ENCODE results near the gene GALNTL6. TPM values are rescaled to one million over a fixed set of nuclear protein-coding genes. Genes with fewer than 3 reads are reported as not detected.

GALNTL6 gene
- total and polyA plus RNA-seq, 7 donors, result 0.14 to 2.5 (median 0.42) TPM; not detected in 1

- H3K4me1 ChIP-seq, result no peaks in the 10 kb centered on the region
- H3K27ac ChIP-seq, result no peak overlapping the region
- DNase-seq, result no peak
- H3K27me3 ChIP-seq, result no peaks in the 10 kb centered on the region
- H3K36me3 ChIP-seq, result no peaks in the 10 kb centered on the region
- no peaks in the 10 kb centered on the region for H3K9me3 ChIP-seq
- 70 to 78% methylated on average over 1 of the region's 1 CpG for WGBS, 2 donors
- no peak overlapping the region for H3K4me3 ChIP-seq
- intact Hi-C loops (cut with DNase I), result no loop called here
- TF ChIP-seq POLR2AphosphoS5 (IDR thresholded peaks at IDR 0.05) (no peak), POLR2A (IDR thresholded peaks at IDR 0.05) (no peak), EP300 (IDR thresholded peaks at IDR 0.05) (no peak)
- TF ChIP-seq, protein P1, sequence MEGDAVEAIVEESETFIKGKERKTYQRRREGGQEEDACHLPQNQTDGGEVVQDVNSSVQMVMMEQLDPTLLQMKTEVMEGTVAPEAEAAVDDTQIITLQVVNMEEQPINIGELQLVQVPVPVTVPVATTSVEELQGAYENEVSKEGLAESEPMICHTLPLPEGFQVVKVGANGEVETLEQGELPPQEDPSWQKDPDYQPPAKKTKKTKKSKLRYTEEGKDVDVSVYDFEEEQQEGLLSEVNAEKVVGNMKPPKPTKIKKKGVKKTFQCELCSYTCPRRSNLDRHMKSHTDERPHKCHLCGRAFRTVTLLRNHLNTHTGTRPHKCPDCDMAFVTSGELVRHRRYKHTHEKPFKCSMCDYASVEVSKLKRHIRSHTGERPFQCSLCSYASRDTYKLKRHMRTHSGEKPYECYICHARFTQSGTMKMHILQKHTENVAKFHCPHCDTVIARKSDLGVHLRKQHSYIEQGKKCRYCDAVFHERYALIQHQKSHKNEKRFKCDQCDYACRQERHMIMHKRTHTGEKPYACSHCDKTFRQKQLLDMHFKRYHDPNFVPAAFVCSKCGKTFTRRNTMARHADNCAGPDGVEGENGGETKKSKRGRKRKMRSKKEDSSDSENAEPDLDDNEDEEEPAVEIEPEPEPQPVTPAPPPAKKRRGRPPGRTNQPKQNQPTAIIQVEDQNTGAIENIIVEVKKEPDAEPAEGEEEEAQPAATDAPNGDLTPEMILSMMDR (IDR thresholded peaks at IDR 0.05), result no peak
These were observed 972.4 kb downstream of the GALNTL6 start for GRCh38 chr4:172785613-172786012.

- no peak for DNase-seq
- H3K27me3 ChIP-seq, result no peaks in the 10 kb centered on the region
- no peak overlapping the region for H3K27ac ChIP-seq
- no peaks in the 10 kb centered on the region for H3K4me1 ChIP-seq
- no peaks in the 10 kb centered on the region for H3K36me3 ChIP-seq
- WGBS, 2 donors, result 33 to 67% methylated on average over 4 of the region's 4 CpGs
- H3K9me3 ChIP-seq, result no peaks in the 10 kb centered on the region
- no peak overlapping the region for H3K4me3 ChIP-seq
- TF ChIP-seq, protein P1 (IDR thresholded peaks at IDR 0.05), result no peak
- TF ChIP-seq EP300 (IDR thresholded peaks at IDR 0.05) (no peak), POLR2A (IDR thresholded peaks at IDR 0.05) (no peak), POLR2AphosphoS5 (IDR thresholded peaks at IDR 0.05) (no peak)
- intact Hi-C loops (cut with DNase I), result no loop called here
These were observed 973.0 kb downstream of the GALNTL6 start for GRCh38 chr4:172786039-172786792.

DNA sequence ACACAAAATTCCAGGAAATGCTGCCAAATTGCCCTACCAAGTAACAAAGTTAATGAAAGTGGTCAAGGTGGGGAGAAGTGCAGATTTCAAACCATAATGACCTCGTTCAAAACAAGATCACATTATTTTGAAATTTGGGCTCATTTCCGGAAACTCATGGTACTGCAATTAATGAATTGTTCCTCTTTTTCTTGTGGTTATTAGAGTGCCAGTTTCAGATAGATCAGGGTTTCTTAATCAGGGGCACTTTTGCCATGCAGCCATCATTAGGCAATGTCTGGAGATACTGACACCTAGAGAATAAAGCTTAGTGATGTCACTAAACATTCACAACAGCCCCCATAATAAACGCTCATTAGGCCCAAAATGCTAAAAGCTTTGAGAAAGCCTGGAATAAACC is 973.9 kb downstream of the GALNTL6 start:
- Histone ChIP-seq H3K4me3 (no peak overlapping the region), H3K9me3 (no peaks in the 10 kb centered on the region), H3K27me3 (no peaks in the 10 kb centered on the region), H3K4me1 (no peaks in the 10 kb centered on the region), H3K36me3 (no peaks in the 10 kb centered on the region), H3K27ac (no peak overlapping the region)
- intact Hi-C loops (cut with DNase I), result no loop called here
- DNase-seq, result no peak
- 64 to 78% methylated on average over 3 of the region's 3 CpGs for WGBS, 2 donors
- TF ChIP-seq, protein P1 (IDR thresholded peaks at IDR 0.05), result no peak
- no peak for TF ChIP-seq POLR2AphosphoS5 (IDR thresholded peaks at IDR 0.05)
- no peak for TF ChIP-seq POLR2A (IDR thresholded peaks at IDR 0.05)
- no peak for TF ChIP-seq EP300 (IDR thresholded peaks at IDR 0.05)

DNA sequence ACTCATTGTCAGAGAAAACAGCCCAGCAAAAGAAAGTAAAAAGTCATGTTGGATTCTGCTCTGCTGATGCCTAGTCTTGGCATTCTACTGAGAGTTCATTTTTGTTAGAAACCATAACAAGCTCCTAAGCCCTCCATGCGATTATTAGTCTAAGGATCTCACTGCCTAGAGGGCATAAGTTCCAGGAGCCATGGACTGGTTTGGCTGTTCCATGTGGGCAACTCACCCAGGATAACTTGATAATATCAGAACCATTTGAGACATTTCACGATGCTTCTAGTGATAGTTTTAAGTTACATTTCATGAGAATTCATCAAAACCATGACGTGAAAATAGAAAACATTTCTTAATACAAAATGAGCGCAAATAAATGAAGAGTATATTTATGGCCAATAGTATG is 978.6 kb downstream of the GALNTL6 start:
- intact Hi-C loops (cut with DNase I), result no loop called here
- H3K27ac ChIP-seq, result no peak overlapping the region
- H3K36me3 ChIP-seq, result no peaks in the 10 kb centered on the region
- H3K27me3 ChIP-seq, result no peaks in the 10 kb centered on the region
- no peak overlapping the region for H3K4me3 ChIP-seq
- TF ChIP-seq, protein P1 (IDR thresholded peaks at IDR 0.05), result no peak
- TF ChIP-seq POLR2A (IDR thresholded peaks at IDR 0.05), result no peak
- no peak for TF ChIP-seq POLR2AphosphoS5 (IDR thresholded peaks at IDR 0.05)
- no peak for TF ChIP-seq EP300 (IDR thresholded peaks at IDR 0.05)
- H3K4me1 ChIP-seq, result no peaks in the 10 kb centered on the region
- no peak for DNase-seq
- no peaks in the 10 kb centered on the region for H3K9me3 ChIP-seq
- WGBS, 2 donors, result 94 to 96% methylated on average over 4 of the region's 4 CpGs
